ENCODE data around the gene SLCO4A1.

Gene SLCO4A1

GRCh38 chr20:62620625-62621024 is 21.7 kb upstream of the SLCO4A1 start:
- 88% methylated on average over 9 of the region's 13 CpGs for WGBS
- no peaks in the 10 kb centered on the region for H3K9me3 ChIP-seq (ENCODE audit: control insufficient read depth, low read length)

GRCh38 chr20:62621251-62622110 is 20.8 kb upstream of the SLCO4A1 start:
- H4K8ac ChIP-seq (ENCODE audit: low read length) = no peak overlapping the region
- H3K36me3 ChIP-seq (ENCODE audit: control insufficient read depth in 1 of 2, insufficient read depth in 2 of 2, low read depth in 1 of 2, low read length in 2 of 2) = no peaks in the 10 kb centered on the region
- H2AFZ ChIP-seq (ENCODE audit: low read depth, low read length) = no peak overlapping the region
- no peak overlapping the region for H3K27ac ChIP-seq (ENCODE audit: low read length, poor library complexity, severe bottlenecking)
- WGBS = 89% methylated on average over 34 of the region's 34 CpGs
- peaks cover 68% of the 10 kb centered on the region for H3K4me1 ChIP-seq (ENCODE audit: control insufficient read depth, insufficient read depth, low read depth, low read length)
- H3K14ac ChIP-seq (ENCODE audit: low read length in 2 of 2) = no peak overlapping the region
- peak overlapping the region; percentile 51 for H2AK5ac ChIP-seq (ENCODE audit: low read length, severe bottlenecking)
- no peak overlapping the region for H3K9ac ChIP-seq (ENCODE audit: low read length)
- H3K79me1 ChIP-seq (replicated peaks; ENCODE audit: low read length, poor library complexity, severe bottlenecking) = no peaks in the 10 kb centered on the region
- no peak for DNase-seq
- no peak overlapping the region for H3K4ac ChIP-seq (ENCODE audit: low read depth in 1 of 2, low read length in 2 of 2)
- H4K91ac ChIP-seq (ENCODE audit: low read length) = peak overlapping the region; percentile 21
- H2BK15ac ChIP-seq (ENCODE audit: low read depth, poor library complexity, severe bottlenecking) = no peak overlapping the region
- no peak overlapping the region for H3K4me2 ChIP-seq (ENCODE audit: low read length, poor library complexity, severe bottlenecking)
- no peak overlapping the region for H2BK120ac ChIP-seq (ENCODE audit: low read depth, low read length)
- no peak overlapping the region for H3K4me3 ChIP-seq (ENCODE audit: insufficient read depth in 1 of 2, low read depth in 1 of 2, low read length in 2 of 2)
- no peak overlapping the region for H3K23ac ChIP-seq (ENCODE audit: low read length in 2 of 2)
- no peak overlapping the region for H3K18ac ChIP-seq (ENCODE audit: low read depth in 1 of 2, low read length in 2 of 2)
- no peak overlapping the region for H2BK5ac ChIP-seq (ENCODE audit: low read depth, low read length, poor library complexity, severe bottlenecking)
- no peak overlapping the region for H2BK12ac ChIP-seq (ENCODE audit: low read length in 2 of 2)
- H3K27me3 ChIP-seq (ENCODE audit: control insufficient read depth in 1 of 2, insufficient read depth in 1 of 2, low read length in 2 of 2) = peaks cover 0 to 6% of the 10 kb centered on the region in 2 experiments
- no peaks in the 10 kb centered on the region for H3K9me3 ChIP-seq (ENCODE audit: control insufficient read depth, low read length)

More at GRCh38 chr20:62620625-62621024, 21.7 kb upstream of the SLCO4A1 start:
- Histone ChIP-seq H3K4me3 (ENCODE audit: insufficient read depth in 1 of 2, low read depth in 1 of 2, low read length in 2 of 2) (no peak overlapping the region), H2BK120ac (ENCODE audit: low read depth, low read length) (no peak overlapping the region), H3K23ac (ENCODE audit: low read length in 2 of 2) (no peak overlapping the region), H3K79me1 (replicated peaks; ENCODE audit: low read length, poor library complexity, severe bottlenecking) (no peaks in the 10 kb centered on the region), H2BK5ac (ENCODE audit: low read depth, low read length, poor library complexity, severe bottlenecking) (no peak overlapping the region), H4K8ac (ENCODE audit: low read length) (no peak overlapping the region), H3K4ac (ENCODE audit: low read depth in 1 of 2, low read length in 2 of 2) (no peak overlapping the region), H2AFZ (ENCODE audit: low read depth, low read length) (no peak overlapping the region), H3K27ac (ENCODE audit: low read length, poor library complexity, severe bottlenecking) (no peak overlapping the region), H2BK15ac (ENCODE audit: low read depth, poor library complexity, severe bottlenecking) (peak overlapping the region; percentile 8), H3K18ac (ENCODE audit: low read depth in 1 of 2, low read length in 2 of 2) (no peak overlapping the region), H2BK12ac (ENCODE audit: low read length in 2 of 2) (no peak overlapping the region), H2AK5ac (ENCODE audit: low read length, severe bottlenecking) (no peak overlapping the region), H3K9ac (ENCODE audit: low read length) (no peak overlapping the region), H4K91ac (ENCODE audit: low read length) (no peak overlapping the region), H3K36me3 (ENCODE audit: control insufficient read depth in 1 of 2, insufficient read depth in 2 of 2, low read depth in 1 of 2, low read length in 2 of 2) (no peaks in the 10 kb centered on the region), H3K4me2 (ENCODE audit: low read length, poor library complexity, severe bottlenecking) (no peak overlapping the region), H3K14ac (ENCODE audit: low read length in 2 of 2) (no peak overlapping the region), H3K4me1 (ENCODE audit: control insufficient read depth, insufficient read depth, low read depth, low read length) (peaks cover 60% of the 10 kb centered on the region), H3K27me3 (ENCODE audit: control insufficient read depth in 1 of 2, insufficient read depth in 1 of 2, low read length in 2 of 2) (peaks cover 0 to 12% of the 10 kb centered on the region in 2 experiments)
- no peak for DNase-seq

GRCh38 chr20:62622178-62622876 is 20.0 kb upstream of the SLCO4A1 start:
- Histone ChIP-seq H2BK120ac (ENCODE audit: low read depth, low read length) (peak overlapping the region; percentile 8), H2BK15ac (ENCODE audit: low read depth, poor library complexity, severe bottlenecking) (no peak overlapping the region), H3K27ac (ENCODE audit: low read length, poor library complexity, severe bottlenecking) (peak overlapping the region; percentile 98), H4K91ac (ENCODE audit: low read length) (no peak overlapping the region), H3K4me2 (ENCODE audit: low read length, poor library complexity, severe bottlenecking) (no peak overlapping the region), H3K14ac (ENCODE audit: low read length in 2 of 2) (peak overlapping the region in 1 of 2 experiments; percentile 50), H3K4ac (ENCODE audit: low read depth in 1 of 2, low read length in 2 of 2) (peak overlapping the region in 1 of 2 experiments; percentile 75), H2BK12ac (ENCODE audit: low read length in 2 of 2) (peak overlapping the region in 1 of 2 experiments; percentile 91), H3K18ac (ENCODE audit: low read depth in 1 of 2, low read length in 2 of 2) (peak overlapping the region in 1 of 2 experiments; percentile 95), H3K4me1 (ENCODE audit: control insufficient read depth, insufficient read depth, low read depth, low read length) (peaks cover 62% of the 10 kb centered on the region), H3K36me3 (ENCODE audit: control insufficient read depth in 1 of 2, insufficient read depth in 2 of 2, low read depth in 1 of 2, low read length in 2 of 2) (no peaks in the 10 kb centered on the region), H3K79me1 (replicated peaks; ENCODE audit: low read length, poor library complexity, severe bottlenecking) (no peaks in the 10 kb centered on the region), H4K8ac (ENCODE audit: low read length) (peak overlapping the region; percentile 89), H3K27me3 (ENCODE audit: control insufficient read depth in 1 of 2, insufficient read depth in 1 of 2, low read length in 2 of 2) (peaks cover 0 to 6% of the 10 kb centered on the region in 2 experiments), H2BK5ac (ENCODE audit: low read depth, low read length, poor library complexity, severe bottlenecking) (peak overlapping the region; percentile 74), H2AK5ac (ENCODE audit: low read length, severe bottlenecking) (peak overlapping the region; percentile 86), H3K23ac (ENCODE audit: low read length in 2 of 2) (no peak overlapping the region), H3K4me3 (ENCODE audit: insufficient read depth in 1 of 2, low read depth in 1 of 2, low read length in 2 of 2) (no peak overlapping the region), H3K9me3 (ENCODE audit: control insufficient read depth, low read length) (no peaks in the 10 kb centered on the region), H2AFZ (ENCODE audit: low read depth, low read length) (no peak overlapping the region), H3K9ac (ENCODE audit: low read length) (no peak overlapping the region)
- no peak for DNase-seq
- WGBS = 87% methylated on average over 25 of the region's 25 CpGs

Measured in mesenchymal stem cell (in vitro differentiated cells and primary cell).